Neural cell (in vitro differentiated cells): ENCODE data around the gene DPP10. TPM values are rescaled to one million over a fixed set of nuclear protein-coding genes. Genes with fewer than 3 reads are reported as not detected.

Source experiments
- H2AFZ ChIP-seq: fragments of 200-600, 300-800 bp; sonication (generic), shearing (Covaris generic); 2 replicates; pipeline ENCODE4 v1.6.0; 2014; ENCODE audit warnings: low read depth, mild to moderate bottlenecking, antibody characterized with exemption, low read length, moderate library complexity
- H3F3A ChIP-seq: fragments of 200-600 bp; shearing (Covaris generic); 2 replicates; pipeline ENCODE4 v1.6.1; 2016; ENCODE audit warnings: mild to moderate bottlenecking, moderate library complexity, mixed read lengths, antibody characterized with exemption, low read length; ENCODE audit not compliant: insufficient read depth, poor library complexity, severe bottlenecking
- H3K27ac ChIP-seq: fragments of 200-600, 300-800 bp; sonication (generic), shearing (Covaris generic); 2 replicates; pipeline ENCODE4 v1.5.1; 2014; ENCODE audit warnings: mild to moderate bottlenecking, low read length, moderate library complexity
- H3K27me3 ChIP-seq: fragments of 300-800, 200-600 bp; sonication (generic), shearing (Covaris generic); 2 replicates; pipeline ENCODE4 v1.6.0; 2014; ENCODE audit warnings: mild to moderate bottlenecking, low read depth, low read length, moderate library complexity; ENCODE audit not compliant: insufficient read depth
- H3K36me3 ChIP-seq: fragments of 300-800, 200-600 bp; sonication (generic), shearing (Covaris generic); 2 replicates; pipeline ENCODE4 v1.5.1; 2014; ENCODE audit warnings: mild to moderate bottlenecking, antibody characterized with exemption, low read length, moderate library complexity; ENCODE audit not compliant: insufficient read depth
- H3K4me2 ChIP-seq: fragments of 300-800, 200-600 bp; sonication (generic), shearing (Covaris generic); 2 replicates; pipeline ENCODE4 v1.6.0; 2014; ENCODE audit warnings: mild to moderate bottlenecking, low read length
- H3K4me3 ChIP-seq: fragments of 300-800, 200-600 bp; sonication (generic), shearing (Covaris generic); 2 replicates; pipeline ENCODE4 v1.5.1; 2014; ENCODE audit warnings: mild to moderate bottlenecking, low read length, moderate library complexity
- H3K79me2 ChIP-seq: fragments of 200-600 bp; shearing (Covaris generic); replicated peaks from 2 replicates; pipeline ENCODE4 v1.6.0; 2014; ENCODE audit warnings: mild to moderate bottlenecking, low read length, moderate library complexity; ENCODE audit not compliant: insufficient read depth
- H3K9ac ChIP-seq: fragments of 300-800, 200-600 bp; sonication (generic), shearing (Covaris generic); 2 replicates; pipeline ENCODE4 v1.6.1; 2016; ENCODE audit warnings: mild to moderate bottlenecking, low read length, mixed read lengths
- H3K9me2 ChIP-seq: fragments of 200-600 bp; shearing (Covaris generic); 2 replicates; pipeline ENCODE4 v1.6.1; 2016; ENCODE audit warnings: mild to moderate bottlenecking, low read length, mixed read lengths; ENCODE audit not compliant: insufficient read depth
- H3K9me3 ChIP-seq: fragments of 200-600, 300-800 bp; sonication (generic), shearing (Covaris generic); 2 replicates; pipeline ENCODE4 v1.6.1; 2016; ENCODE audit warnings: mild to moderate bottlenecking, mixed run types, low read length, moderate library complexity, mixed read lengths
- H4K20me1 ChIP-seq: fragments of 200-600 bp; shearing (Covaris generic); 2 replicates; pipeline ENCODE4 v1.6.1; 2016; ENCODE audit warnings: mild to moderate bottlenecking, mixed run types; ENCODE audit not compliant: insufficient read depth
- EP300 ChIP-seq: fragments of 450-650 bp; conservative IDR thresholded peaks from 2 replicates; pipeline ENCODE4 v1.6.1; 2014; ENCODE audit warnings: antibody characterized with exemption, mild to moderate bottlenecking, moderate library complexity; ENCODE audit not compliant: poor library complexity, severe bottlenecking
- EZH2 ChIP-seq: fragments of 200-600, 300-800 bp; shearing (Covaris generic), sonication (generic); IDR thresholded peaks from 2 replicates; pipeline ENCODE4 v1.6.1; 2014; ENCODE audit warnings: antibody characterized with exemption, low read length, borderline replicate concordance, mild to moderate bottlenecking; ENCODE audit not compliant: insufficient read depth, poor library complexity, severe bottlenecking
- MXI1 ChIP-seq: fragments of 450-650 bp; conservative IDR thresholded peaks from 2 replicates; pipeline ENCODE4 v1.6.1; 2014; ENCODE audit warnings: antibody characterized with exemption, mild to moderate bottlenecking; ENCODE audit not compliant: poor library complexity, severe bottlenecking
- POLR2AphosphoS5 ChIP-seq: IDR thresholded peaks from 2 replicates; pipeline ENCODE4 v1.6.1; 2012
- RAD21 ChIP-seq: fragments of 450-650 bp; conservative IDR thresholded peaks from 2 replicates; pipeline ENCODE4 v1.6.1; 2014; ENCODE audit warnings: antibody characterized with exemption, mild to moderate bottlenecking, moderate library complexity
- SMC3 ChIP-seq: fragments of 450-650 bp; conservative IDR thresholded peaks from 2 replicates; pipeline ENCODE4 v1.6.1; 2014; ENCODE audit warnings: antibody characterized with exemption, mild to moderate bottlenecking, moderate library complexity; ENCODE audit not compliant: poor library complexity
- TAF1 ChIP-seq: IDR thresholded peaks from 2 replicates; pipeline ENCODE4 v1.6.1; 2012; ENCODE audit warnings: low read depth
- polyA plus RNA-seq: library from polyadenylated mRNA; depleted of rRNA; stranded (reverse); fragments of >200 nt; gene quantifications from 2 replicates; pipeline ENCODE4 v1.2.3, GENCODE V29; 2014
- TF ChIP-seq, protein P1 (sequence below): fragments of 450-650 bp; IDR thresholded peaks from 2 replicates; pipeline ENCODE4 v1.5.1; 2014; ENCODE audit warnings: antibody characterized with exemption, mild to moderate bottlenecking, moderate library complexity; ENCODE audit not compliant: poor library complexity, severe bottlenecking
- TF ChIP-seq, protein P2 (sequence below): IDR thresholded peaks from 2 replicates; pipeline ENCODE4 v1.6.1; 2012; ENCODE audit warnings: borderline replicate concordance

The DPP10 gene
- polyA plus RNA-seq, 1 donor from 2014 or later, result 13.9 TPM

DNA sequence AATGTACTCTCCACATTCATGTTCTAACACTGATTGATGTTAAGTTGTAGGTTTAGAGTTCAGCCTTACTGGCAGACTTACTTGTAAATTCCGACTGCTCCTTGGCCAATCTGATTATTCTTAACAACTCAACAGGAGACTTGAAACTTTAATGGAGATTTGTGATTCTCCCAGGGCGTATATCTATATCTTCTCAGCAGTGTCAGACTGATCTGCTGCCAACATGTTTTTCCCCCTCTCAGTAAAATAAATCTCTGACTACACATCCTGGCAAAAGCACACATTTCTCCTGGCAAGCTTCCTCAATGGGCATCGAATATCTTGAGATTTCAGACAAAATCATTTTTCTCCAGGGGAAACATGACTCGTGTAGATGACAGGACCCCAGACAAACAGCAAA is 1041.2 kb downstream of the DPP10 start:
- TF ChIP-seq POLR2AphosphoS5 (no peak), EZH2 (no peak), RAD21 (no peak), MXI1 (no peak), SMC3 (no peak), TAF1 (no peak)
- TF ChIP-seq, protein P1, sequence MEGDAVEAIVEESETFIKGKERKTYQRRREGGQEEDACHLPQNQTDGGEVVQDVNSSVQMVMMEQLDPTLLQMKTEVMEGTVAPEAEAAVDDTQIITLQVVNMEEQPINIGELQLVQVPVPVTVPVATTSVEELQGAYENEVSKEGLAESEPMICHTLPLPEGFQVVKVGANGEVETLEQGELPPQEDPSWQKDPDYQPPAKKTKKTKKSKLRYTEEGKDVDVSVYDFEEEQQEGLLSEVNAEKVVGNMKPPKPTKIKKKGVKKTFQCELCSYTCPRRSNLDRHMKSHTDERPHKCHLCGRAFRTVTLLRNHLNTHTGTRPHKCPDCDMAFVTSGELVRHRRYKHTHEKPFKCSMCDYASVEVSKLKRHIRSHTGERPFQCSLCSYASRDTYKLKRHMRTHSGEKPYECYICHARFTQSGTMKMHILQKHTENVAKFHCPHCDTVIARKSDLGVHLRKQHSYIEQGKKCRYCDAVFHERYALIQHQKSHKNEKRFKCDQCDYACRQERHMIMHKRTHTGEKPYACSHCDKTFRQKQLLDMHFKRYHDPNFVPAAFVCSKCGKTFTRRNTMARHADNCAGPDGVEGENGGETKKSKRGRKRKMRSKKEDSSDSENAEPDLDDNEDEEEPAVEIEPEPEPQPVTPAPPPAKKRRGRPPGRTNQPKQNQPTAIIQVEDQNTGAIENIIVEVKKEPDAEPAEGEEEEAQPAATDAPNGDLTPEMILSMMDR, result no peak
- TF ChIP-seq, protein P2, sequence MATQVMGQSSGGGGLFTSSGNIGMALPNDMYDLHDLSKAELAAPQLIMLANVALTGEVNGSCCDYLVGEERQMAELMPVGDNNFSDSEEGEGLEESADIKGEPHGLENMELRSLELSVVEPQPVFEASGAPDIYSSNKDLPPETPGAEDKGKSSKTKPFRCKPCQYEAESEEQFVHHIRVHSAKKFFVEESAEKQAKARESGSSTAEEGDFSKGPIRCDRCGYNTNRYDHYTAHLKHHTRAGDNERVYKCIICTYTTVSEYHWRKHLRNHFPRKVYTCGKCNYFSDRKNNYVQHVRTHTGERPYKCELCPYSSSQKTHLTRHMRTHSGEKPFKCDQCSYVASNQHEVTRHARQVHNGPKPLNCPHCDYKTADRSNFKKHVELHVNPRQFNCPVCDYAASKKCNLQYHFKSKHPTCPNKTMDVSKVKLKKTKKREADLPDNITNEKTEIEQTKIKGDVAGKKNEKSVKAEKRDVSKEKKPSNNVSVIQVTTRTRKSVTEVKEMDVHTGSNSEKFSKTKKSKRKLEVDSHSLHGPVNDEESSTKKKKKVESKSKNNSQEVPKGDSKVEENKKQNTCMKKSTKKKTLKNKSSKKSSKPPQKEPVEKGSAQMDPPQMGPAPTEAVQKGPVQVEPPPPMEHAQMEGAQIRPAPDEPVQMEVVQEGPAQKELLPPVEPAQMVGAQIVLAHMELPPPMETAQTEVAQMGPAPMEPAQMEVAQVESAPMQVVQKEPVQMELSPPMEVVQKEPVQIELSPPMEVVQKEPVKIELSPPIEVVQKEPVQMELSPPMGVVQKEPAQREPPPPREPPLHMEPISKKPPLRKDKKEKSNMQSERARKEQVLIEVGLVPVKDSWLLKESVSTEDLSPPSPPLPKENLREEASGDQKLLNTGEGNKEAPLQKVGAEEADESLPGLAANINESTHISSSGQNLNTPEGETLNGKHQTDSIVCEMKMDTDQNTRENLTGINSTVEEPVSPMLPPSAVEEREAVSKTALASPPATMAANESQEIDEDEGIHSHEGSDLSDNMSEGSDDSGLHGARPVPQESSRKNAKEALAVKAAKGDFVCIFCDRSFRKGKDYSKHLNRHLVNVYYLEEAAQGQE, result no peak

DNA sequence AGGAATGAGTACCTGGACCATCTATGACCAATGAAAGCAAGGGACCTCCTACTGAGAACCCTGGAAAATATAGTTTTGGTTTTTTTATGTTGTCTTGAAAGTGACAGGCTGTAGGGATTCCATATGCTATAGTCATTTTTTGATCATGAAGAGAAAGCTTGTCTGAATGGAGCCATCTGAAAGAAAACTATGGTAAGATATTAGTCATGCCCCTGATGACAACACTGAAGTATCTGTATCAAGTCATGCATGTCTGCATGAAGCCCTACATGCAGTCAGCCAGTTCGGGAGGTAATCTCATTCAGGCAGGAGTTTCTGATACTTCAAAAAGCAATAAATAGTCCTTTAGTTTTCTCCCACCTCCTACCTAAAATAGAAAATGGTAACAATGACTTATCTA is 1042.0 kb downstream of the DPP10 start:
- no peaks in the 10 kb centered on the region for H3K79me2 ChIP-seq
- no peaks in the 10 kb centered on the region for H3K27me3 ChIP-seq
- H3K9ac ChIP-seq, result no peak overlapping the region
- no peak overlapping the region for H3K4me3 ChIP-seq
- H3F3A ChIP-seq, result no peaks in the 10 kb centered on the region
- no peak overlapping the region for H3K4me2 ChIP-seq
- no peak overlapping the region for H3K27ac ChIP-seq
- no peak overlapping the region for H2AFZ ChIP-seq
- H3K36me3 ChIP-seq, result no peaks in the 10 kb centered on the region
- no peaks in the 10 kb centered on the region for H4K20me1 ChIP-seq
- no peaks in the 10 kb centered on the region for H3K9me2 ChIP-seq
- H3K9me3 ChIP-seq, result no peaks in the 10 kb centered on the region
- TF ChIP-seq, protein P2, result no peak
- TF ChIP-seq, protein P1, result no peak
- no peak for TF ChIP-seq POLR2AphosphoS5
- TF ChIP-seq SMC3, result no peak
- TF ChIP-seq EP300, result no peak
- TF ChIP-seq TAF1, result no peak
- no peak for TF ChIP-seq RAD21
- TF ChIP-seq EZH2, result no peak
- TF ChIP-seq MXI1, result no peak

More for the DNA sequence above, 1041.2 kb downstream of the DPP10 start:
- Histone ChIP-seq H2AFZ (no peak overlapping the region), H3F3A (no peaks in the 10 kb centered on the region), H3K27me3 (no peaks in the 10 kb centered on the region), H4K20me1 (no peaks in the 10 kb centered on the region), H3K9me3 (no peaks in the 10 kb centered on the region), H3K4me2 (no peak overlapping the region), H3K36me3 (no peaks in the 10 kb centered on the region), H3K79me2 (no peaks in the 10 kb centered on the region), H3K9me2 (no peaks in the 10 kb centered on the region), H3K4me3 (no peak overlapping the region), H3K27ac (no peak overlapping the region), H3K9ac (no peak overlapping the region)
